IPS-11a (cell line): ENCODE data around the gene GJB1.
A peak's percentile ranks its signal among the peaks of the same experiment; 100 is the strongest.

Source experiments
- H3K4me3 ChIP-seq: one replicate; pipeline ENCODE4 v1.5.1; 2013; ENCODE audit warnings: low read depth, low read length, control low read depth

Gene GJB1

GRCh38 chrX:71214604-71215337, 8.3 kb upstream of the GJB1 start:
- no peak overlapping the region for H3K4me3 ChIP-seq

DNA sequence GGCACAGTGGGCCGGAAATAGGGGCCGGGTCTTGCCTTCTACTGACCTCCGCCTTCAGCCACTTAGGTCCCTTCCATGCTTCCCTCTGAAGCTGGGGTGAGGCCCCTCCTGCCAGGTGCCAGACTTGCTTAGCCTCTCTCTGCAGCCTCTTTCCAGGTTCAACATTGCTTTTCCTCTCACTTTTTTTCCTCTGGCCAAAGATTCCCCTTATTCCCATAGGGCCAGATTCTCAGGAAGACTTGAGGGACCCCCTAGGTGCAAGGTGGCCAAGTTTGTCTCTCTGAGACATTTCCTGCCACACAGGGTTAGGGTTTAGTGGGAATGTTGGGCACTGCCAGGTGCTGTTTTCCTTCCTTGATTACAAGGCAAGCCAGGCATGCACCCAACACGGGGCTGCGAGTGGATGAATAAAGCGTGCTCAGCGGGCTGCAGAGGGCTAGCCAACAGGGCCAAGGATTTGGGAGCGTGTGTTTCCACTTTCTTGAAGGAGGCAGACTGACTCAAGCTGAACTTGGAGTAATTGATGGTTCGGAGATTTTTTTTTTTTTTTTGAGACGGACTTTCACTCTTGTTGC, 7.6 kb upstream of the GJB1 start:
- H3K4me3 ChIP-seq: no peak overlapping the region

DNA sequence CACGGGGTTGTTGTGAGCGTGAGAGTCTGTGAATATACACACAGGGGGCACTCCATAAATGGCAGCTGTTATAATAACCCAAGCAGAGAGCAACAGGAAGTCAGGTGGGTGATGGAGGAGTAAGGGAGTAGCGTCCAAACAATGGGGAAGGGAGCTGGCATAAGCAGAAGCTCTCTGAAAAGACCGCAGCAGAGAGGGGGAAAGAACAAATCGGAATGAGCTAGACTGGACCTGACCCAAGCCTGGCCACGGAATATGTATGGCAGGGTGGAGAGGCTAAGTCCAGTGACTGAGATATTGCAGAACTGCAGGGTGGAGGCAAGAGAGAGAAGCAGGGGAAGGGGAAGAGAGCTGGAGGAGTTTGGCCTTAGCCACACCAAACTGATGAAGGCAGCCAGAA, 6.5 kb upstream of the GJB1 start:
- H3K4me3 ChIP-seq: no peak overlapping the region

DNA sequence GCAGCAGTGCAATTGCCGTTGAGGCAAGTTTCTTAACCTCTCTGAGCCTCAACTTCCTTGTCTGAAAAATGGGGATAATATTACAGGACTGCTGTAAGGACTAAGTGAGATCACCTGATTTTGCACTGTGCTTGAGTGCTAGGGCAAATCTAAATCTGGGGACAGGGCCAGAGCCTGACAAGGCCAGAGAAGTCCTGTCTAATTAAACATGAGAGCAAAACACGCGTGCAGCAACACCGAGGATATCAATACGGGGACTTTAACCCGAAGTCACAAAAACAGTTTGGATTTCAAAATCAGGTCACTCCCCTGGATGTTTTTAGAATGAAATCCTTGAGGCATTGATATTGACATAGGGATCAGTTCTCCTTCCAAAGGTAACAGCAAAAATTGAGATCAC, 5.7 kb upstream of the GJB1 start:
- no peak overlapping the region for H3K4me3 ChIP-seq

GRCh38 chrX:71221145-71221544, 1.9 kb upstream of the GJB1 start:
- no peak overlapping the region for H3K4me3 ChIP-seq

DNA sequence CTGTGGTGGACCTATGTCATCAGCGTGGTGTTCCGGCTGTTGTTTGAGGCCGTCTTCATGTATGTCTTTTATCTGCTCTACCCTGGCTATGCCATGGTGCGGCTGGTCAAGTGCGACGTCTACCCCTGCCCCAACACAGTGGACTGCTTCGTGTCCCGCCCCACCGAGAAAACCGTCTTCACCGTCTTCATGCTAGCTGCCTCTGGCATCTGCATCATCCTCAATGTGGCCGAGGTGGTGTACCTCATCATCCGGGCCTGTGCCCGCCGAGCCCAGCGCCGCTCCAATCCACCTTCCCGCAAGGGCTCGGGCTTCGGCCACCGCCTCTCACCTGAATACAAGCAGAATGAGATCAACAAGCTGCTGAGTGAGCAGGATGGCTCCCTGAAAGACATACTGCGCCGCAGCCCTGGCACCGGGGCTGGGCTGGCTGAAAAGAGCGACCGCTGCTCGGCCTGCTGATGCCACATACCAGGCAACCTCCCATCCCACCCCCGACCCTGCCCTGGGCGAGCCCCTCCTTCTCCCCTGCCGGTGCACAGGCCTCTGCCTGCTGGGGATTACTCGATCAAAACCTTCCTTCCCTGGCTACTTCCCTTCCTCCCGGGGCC, 1.2 kb downstream of the GJB1 start:
- no peak overlapping the region for H3K4me3 ChIP-seq

DNA sequence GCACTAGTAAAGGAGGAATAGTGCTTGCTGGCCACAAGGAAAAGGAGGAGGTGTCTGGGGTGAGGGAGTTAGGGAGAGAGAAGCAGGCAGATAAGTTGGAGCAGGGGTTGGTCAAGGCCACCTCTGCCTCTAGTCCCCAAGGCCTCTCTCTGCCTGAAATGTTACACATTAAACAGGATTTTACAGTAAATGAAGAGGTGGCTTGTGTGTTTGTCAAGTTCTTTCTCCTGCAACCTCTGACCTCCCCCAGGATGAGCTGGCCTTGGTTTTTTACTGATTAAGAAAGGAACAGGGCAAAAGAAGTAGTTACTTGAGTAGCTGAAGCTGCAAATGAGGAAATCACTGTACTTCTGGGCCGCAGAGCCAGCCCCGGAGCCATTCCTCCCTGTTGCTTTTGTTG, 2.0 kb downstream of the GJB1 start:
- no peak overlapping the region for H3K4me3 ChIP-seq

- no peak overlapping the region for H3K4me3 ChIP-seq
Observed at GRCh38 chrX:71225676-71226075, 2.7 kb downstream of the GJB1 start.

DNA sequence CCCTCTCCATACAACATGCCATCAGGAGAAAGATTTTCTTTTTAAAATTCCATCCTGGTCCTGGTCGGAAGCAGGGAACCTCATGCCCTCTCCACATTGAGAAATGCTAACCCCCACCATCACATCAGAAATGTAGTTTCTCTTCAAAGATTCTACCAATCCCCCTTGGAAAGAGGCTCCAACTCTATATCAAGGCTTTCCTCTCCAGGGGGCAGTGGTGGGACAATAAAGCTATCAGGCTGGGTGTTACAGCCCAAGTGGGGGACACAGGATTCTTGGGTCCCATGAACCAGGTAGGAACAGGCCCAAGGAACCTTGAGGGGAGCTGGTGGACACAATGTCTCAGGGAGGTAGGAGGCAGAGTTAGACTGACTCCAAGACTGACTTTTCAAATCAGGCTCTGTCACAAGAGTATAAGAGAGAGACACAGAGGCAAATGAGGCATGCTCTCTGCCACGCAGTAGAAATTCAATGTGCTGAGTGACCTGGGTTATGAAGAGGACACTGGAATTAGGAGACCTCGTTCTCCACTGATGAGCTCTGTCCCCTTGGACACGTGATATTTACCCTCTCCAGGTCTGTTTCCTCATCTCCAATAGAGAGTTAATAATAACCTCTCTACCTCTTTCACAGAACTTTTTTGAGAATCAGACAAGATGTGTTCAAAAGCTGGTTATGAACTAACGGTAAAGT, 4.5 kb downstream of the GJB1 start:
- H3K4me3 ChIP-seq: no peak overlapping the region

GRCh38 chrX:71228063-71228642, 5.1 kb downstream of the GJB1 start:
- H3K4me3 ChIP-seq: no peak overlapping the region

GRCh38 chrX:71235482-71235881, 12.5 kb downstream of the GJB1 start:
- H3K4me3 ChIP-seq: no peak overlapping the region

- no peak overlapping the region for H3K4me3 ChIP-seq
Observed at GRCh38 chrX:71236836-71237235, 13.8 kb downstream of the GJB1 start.

DNA sequence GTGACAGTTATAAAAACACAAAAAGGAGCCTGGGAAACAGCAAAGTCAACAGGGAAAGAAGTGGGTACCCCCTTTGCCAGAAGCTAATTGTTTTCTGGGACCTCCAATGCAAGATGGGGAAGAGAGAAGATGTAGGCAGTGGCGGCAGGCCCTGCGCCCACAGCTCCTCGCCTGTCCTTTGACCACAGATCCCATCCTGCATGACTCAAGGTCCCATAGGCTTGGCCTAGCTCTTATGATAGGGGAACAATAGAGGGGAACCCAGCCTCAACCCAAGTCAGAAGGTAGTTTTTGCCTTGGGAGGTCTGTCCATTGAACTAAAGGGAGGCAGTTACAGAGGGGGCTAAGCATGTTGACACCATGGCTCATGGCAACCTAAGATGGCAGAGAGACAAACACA, 16.8 kb downstream of the GJB1 start:
- H3K4me3 ChIP-seq: no peak overlapping the region

- H3K4me3 ChIP-seq: no peak overlapping the region
Observed at GRCh38 chrX:71241301-71241700, 18.3 kb downstream of the GJB1 start.

GRCh38 chrX:71244359-71245128, 21.5 kb downstream of the GJB1 start:
- H3K4me3 ChIP-seq: no peak overlapping the region

- no peak overlapping the region for H3K4me3 ChIP-seq
Observed at GRCh38 chrX:71245159-71245558, 22.1 kb downstream of the GJB1 start.

GRCh38 chrX:71250841-71251240, 27.8 kb downstream of the GJB1 start:
- no peak overlapping the region for H3K4me3 ChIP-seq

DNA sequence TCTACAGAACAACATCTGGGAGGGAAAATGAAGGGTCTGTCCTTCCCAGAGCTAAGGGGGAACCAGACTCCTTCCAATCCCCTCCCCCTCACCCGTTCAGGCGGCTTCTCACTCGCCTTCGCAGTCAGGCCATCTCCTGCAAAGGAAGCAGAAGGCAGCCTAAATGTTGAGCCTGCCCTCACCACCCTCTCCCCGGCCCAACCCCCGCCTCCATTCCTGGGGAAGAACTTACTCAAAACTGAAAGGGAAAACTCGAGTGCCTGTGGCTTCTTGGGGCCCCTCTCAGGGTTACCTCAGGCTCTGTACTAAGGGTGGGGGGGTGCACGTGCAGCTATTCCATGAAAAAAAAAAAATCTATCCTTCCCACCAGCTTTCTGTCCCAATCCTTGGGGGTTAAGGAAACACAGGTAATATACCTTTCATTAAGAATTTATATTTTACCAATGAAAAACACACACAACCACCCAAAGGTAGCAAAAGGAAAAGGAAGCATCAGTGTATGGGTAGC, 28.5 kb downstream of the GJB1 start:
- peak overlapping the region; percentile 4 for H3K4me3 ChIP-seq

- H3K4me3 ChIP-seq: no peak overlapping the region
Observed at GRCh38 chrX:71252221-71252620, 29.2 kb downstream of the GJB1 start.

DNA sequence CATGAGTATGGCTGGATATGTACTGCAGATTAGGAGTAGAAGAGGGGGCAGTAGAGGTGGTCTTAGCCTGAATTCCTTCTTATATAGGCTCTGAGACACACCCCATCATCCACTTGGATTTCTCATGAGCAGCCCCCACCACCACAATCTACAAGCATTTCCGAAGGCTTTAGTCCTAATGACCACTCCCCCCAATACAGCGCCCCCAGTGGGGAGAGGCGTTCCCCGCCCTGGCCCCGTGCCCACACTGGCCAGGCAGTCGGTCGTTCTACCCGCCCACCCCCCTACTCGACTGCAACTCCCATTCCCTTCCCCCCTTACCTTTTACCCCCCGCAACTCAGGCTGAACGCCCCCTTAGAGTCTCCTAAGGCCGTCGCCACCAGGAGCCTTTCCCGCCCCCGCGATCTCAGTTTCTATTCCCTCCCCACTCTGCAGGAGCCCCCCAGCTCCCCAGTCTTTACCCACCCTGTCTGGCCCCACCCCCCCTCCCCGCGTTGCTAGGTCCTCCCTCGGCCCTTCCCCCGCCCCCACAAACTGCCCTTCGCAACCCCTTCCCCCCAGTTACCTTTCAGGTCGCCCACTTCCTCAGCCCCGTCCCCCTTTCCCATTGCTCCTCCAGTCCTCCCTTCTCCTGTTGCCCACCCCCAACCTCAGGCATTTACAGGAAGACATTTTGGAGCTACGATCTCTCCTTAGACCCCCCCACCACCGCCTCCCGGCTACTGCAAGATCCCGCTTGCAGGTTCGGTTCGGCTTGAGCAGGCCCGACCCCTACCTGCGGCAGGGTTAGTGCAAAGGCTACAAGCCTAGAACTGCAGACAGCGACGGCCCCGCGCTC, 30.4 kb downstream of the GJB1 start:
- peak overlapping the region; percentile 67 for H3K4me3 ChIP-seq
